Left lobe of liver (tissue), 2 donors: ENCODE results near the gene TCOF1. TPM values are rescaled to one million over a fixed set of nuclear protein-coding genes. Genes with fewer than 3 reads are reported as not detected.

ENCODE experiments used
- ATAC-seq: fragments of 200-7000 bp; cut with Tn5 transposase; one replicate; pipeline ENCODE4 v1.9.1; 2020; ENCODE audit warnings: mild to moderate bottlenecking, moderate library complexity
- DNase-seq: peaks from one replicate; pipeline ENCODE4 v3.0.0-alpha.2; 2020; ENCODE audit warnings: low spot score
- total RNA-seq: library from RNA; stranded (reverse); gene quantifications from one replicate; pipeline ENCODE4 v1.2.1, GENCODE V29; 2021
- donor health status: DM: no; HTN: no; CAD: no; lungs with moderate emphysema.
- donor health status: DM: no; HTN: yes; CAD: no.

Gene TCOF1, protein sequence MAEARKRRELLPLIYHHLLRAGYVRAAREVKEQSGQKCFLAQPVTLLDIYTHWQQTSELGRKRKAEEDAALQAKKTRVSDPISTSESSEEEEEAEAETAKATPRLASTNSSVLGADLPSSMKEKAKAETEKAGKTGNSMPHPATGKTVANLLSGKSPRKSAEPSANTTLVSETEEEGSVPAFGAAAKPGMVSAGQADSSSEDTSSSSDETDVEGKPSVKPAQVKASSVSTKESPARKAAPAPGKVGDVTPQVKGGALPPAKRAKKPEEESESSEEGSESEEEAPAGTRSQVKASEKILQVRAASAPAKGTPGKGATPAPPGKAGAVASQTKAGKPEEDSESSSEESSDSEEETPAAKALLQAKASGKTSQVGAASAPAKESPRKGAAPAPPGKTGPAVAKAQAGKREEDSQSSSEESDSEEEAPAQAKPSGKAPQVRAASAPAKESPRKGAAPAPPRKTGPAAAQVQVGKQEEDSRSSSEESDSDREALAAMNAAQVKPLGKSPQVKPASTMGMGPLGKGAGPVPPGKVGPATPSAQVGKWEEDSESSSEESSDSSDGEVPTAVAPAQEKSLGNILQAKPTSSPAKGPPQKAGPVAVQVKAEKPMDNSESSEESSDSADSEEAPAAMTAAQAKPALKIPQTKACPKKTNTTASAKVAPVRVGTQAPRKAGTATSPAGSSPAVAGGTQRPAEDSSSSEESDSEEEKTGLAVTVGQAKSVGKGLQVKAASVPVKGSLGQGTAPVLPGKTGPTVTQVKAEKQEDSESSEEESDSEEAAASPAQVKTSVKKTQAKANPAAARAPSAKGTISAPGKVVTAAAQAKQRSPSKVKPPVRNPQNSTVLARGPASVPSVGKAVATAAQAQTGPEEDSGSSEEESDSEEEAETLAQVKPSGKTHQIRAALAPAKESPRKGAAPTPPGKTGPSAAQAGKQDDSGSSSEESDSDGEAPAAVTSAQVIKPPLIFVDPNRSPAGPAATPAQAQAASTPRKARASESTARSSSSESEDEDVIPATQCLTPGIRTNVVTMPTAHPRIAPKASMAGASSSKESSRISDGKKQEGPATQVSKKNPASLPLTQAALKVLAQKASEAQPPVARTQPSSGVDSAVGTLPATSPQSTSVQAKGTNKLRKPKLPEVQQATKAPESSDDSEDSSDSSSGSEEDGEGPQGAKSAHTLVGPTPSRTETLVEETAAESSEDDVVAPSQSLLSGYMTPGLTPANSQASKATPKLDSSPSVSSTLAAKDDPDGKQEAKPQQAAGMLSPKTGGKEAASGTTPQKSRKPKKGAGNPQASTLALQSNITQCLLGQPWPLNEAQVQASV (N-terminal part only)
- total RNA-seq: 9.9 TPM

DNA sequence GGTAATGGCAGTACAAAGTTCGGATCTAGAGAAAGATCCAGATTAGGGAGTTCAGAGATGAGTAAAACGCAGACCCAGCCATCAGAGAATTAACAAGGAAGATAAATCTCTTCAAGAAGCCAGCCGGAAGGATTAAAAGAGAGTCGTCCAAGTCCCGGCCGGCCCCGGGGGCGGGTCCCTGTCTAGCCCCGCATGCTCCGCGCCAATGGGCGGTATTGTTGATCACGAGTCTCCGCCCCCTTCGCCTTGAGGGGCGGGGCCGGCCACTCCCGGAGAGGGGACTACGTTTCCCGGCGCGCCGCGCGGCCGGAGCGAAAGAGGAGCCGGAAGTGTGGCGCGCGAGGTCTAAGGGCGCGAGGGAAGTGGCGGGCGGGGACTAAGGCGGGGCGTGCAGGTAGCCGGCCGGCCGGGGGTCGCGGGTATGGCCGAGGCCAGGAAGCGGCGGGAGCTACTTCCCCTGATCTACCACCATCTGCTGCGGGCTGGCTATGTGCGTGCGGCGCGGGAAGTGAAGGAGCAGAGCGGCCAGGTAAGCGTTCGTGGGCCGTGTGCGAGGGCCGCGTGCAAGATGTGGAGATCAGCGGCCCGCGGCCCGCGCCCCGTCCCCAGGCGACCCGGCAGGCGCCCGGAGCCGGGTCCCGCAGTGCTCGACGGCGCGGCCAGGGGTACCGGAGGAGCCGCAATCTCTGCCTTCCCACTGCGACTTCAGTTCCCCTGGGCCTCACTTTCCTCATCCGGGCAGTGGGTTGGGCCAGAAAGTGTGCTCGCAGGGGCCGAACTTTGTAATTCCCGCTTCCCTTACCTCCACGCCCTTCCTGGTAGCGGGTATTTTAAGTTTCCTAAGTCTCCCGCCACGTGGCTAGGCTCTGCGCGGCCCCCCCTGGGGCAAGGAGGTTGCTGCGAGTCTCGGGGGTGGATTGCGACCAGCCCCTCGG is at the start of gene TCOF1:
Gene TCOF1, plus strand, starts transcription at position 372 of the 935 bp plus-strand sequence. Its CDS starts 50 bp downstream, at position 422.
- ATAC-seq: peak; percentile 97
- peak; percentile 98 for DNase-seq

DNA sequence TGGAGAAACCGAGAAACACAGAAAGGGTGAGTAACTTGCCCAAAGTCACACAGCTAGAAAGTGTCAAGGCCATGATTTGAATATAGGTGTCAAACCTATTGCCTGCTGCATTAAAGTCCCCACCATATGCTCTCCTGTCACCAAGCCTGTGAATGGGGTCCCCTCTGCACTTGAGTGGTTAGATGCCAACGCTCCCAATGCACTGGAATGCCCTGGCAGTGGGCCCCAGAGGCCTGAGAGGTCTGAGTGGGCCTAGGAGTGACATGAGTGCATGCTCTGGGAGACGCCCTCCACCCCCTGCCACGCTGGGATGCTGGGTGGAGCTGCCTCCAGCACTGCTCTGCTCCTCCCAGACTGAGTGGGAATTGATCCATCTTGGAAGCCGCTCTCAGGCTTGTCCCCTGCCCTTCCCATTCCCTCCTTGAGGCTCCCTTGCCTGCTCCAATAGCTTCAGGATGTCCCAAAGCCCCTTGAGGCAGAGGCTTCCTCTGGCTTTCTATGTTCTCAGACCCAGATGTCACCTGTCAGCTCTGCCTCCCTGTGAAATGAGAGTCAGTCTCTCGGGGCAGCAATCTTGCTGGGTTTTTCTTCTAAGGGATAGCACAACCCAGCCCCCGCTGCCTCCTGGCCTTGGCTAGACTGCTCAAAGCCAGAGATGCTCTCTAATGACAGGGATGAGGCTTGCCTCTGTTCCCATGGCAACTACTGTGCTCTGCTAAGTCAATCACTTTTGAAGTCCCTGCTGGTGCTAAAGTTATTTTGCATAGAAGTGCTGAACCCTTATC is 48.2 kb upstream of the TCOF1 start:
- no peak for ATAC-seq

DNA sequence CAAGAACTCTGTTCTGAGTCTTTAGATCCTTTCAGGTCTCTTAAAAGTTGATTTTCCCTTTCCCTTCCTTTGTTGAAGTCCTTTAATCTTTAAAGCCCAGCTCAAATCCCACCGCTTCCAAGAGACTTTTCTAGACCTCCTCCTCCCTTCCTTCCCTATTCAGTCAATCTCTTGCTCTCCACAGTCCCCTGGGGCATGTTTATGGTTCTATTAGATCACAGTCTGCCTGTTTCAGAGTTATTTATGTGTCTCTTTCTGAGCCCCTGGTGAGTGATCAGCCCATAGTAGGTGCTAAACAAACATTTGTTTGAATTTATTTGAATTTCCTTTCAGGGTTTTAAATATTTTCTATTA is 47.6 kb upstream of the TCOF1 start:
- ATAC-seq (no peak), DNase-seq (no peak)

More for the DNA sequence above, 48.2 kb upstream of the TCOF1 start:
- DNase-seq: no peak

DNA sequence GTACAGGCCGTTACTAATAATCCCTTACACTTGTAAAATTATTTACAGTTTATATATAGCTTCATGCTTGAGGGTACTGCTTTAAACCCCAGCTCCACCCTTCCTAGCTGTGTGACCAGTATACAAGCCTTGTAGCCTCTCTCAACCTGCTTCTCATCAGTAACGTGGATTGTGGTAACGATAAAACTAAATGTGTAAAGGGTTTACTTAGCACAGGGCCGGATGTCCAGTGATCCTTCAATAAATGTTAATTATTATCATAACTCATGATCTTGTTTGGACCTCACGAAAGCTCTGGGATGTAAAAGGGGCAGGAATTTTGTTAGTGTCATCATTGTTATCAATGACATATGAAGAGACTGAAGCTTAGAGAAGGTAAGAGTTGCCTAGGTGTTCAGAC is 47.3 kb upstream of the TCOF1 start:
- DNase-seq (no peak), ATAC-seq (no peak)

DNA sequence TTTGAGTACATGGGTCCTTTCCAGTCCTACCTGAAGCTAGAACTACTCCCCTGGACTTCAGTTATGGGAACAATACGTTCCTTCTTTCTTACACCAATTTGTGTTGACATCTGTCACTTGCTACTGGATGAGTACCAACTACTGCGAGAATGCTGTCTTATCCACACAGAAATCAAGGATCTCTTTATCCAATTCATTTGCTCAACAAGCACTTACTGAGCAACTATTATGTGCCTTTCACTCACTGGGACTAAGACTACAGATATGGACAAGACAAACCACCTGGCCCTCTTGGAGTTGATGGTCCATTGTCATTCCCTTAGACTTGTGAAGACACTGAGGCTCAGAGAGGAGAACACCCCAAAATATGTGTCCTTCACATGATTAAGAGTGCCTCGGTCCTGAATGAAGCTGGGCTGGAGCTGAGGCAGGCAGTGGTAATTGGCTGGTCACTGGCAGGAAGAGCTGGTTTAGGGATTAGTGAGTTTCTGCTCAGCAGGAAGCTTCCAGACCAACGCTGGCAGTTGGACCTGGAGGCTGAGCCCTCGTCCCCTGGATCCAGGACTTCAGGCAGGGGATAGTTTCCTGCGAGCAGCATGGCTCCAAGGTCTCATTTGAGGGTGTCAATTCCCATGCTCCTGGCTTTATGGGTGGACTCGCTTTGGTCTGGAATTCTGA is 46.3 kb upstream of the TCOF1 start:
- no peak for ATAC-seq
- no peak for DNase-seq

DNA sequence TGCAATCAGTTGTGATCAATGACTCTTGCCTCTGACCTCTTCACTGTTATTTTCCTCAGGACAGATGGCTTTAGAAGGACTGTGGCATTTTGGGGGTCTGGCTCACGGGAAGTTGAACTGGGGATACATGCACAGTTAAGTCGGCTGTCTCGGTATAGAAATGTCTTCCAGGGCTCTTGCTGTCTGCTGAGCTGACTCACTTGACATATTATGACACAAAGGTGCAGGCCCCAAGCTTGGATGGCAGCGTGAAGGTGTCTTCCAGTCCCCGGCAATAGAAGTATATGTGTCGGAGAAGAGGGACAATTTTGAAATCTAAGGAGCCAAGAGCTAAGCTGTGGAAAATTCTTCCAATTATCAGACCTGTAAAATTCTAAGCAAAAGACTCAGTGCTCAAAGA is 45.0 kb upstream of the TCOF1 start:
- no peak for ATAC-seq

DNA sequence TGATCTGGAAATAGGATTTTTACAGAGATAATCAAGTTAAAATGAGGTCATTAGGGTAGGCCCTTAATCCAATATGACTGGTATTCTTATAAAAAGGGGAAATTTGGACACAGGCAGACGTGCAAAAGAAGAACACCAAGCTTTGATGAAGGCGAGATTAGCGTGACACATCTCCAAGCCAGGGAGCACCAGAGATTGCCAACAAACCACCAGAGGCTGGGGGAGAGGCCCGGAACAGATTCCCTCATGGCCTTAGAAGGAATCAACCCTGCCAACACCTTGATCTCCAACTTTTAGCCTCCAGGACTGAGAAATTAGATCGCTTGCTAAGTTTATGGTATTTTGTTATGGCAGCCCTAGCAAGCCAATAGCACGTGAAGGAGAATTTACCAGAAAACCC is 44.0 kb upstream of the TCOF1 start:
- ATAC-seq (no peak), DNase-seq (no peak)

More for the DNA sequence above, 45.0 kb upstream of the TCOF1 start:
- no peak for DNase-seq

DNA sequence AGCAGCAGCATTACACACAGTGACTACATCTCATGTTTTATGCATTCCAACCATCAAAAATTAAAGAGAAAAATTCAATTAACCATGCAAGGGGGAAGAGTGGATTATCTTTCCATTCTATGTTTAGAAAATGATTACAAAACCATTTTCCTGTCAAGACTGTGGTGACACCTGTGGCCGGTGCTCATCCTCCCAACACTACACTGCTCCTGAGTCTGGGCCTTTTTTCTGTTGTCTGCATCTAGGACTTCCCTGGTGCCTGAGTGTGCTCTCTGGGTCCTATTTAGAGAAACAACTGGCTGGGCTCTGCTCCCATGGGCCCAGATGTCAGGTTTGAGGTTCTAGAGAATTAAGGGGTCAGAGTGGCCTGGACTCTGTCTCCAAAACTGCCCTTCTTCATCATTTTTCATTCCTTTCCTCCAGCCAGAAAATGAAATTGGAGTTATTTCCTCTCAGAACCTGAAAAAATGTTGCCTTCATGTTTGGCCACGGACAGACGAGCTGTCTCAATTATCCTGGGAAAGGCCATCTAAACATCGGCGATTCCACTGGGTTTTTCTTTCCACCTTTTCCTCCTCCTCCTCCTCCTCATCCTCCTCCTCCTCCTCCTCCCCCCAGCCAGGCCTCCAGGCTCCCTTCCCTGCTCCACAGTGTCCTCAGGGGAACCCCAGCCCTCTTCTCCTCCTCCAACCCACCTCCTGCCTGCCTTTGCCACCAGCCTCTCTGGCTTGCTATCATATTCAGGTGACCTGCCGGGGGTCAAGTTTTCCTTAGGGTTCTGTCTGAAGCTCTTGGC is 43.4 kb upstream of the TCOF1 start:
- ATAC-seq: no peak
- no peak for DNase-seq

DNA sequence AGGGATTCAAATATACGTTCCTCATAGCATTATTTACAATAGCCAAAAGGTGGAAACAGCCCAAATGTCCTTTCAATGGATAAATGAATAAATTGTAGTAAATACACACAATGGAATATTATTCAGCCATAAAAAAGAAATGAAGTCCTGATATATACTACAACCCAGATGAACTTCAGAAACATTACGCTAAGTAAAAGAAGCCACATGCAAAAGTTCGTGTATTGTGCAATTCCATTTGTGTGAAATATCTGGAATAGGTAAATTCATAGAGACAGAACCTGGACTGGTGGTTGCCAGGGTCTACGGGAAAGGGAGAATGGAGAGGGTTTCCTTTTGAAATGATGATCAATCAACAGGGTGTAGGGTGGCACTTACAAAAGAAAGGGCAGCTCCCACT is 42.3 kb upstream of the TCOF1 start:
- DNase-seq: no peak
- no peak for ATAC-seq

DNA sequence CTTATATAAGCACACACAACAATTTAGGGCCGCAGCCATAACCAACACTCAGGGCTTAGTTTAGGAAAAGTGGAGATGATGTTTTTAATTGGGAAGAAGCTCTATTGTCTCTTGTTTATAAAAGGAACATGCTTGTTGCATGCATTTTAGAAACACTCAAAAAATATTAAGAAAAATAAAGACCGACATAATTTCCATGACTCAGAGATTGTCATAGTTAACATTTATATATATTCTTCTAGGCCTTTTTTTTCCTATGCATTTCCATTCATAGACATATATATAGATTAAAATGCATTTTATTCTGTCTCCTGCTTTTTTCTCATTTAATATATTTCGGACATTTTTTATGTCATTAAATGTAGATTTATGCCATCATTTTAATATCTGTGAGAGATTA is 41.2 kb upstream of the TCOF1 start:
- DNase-seq (no peak), ATAC-seq (no peak)

DNA sequence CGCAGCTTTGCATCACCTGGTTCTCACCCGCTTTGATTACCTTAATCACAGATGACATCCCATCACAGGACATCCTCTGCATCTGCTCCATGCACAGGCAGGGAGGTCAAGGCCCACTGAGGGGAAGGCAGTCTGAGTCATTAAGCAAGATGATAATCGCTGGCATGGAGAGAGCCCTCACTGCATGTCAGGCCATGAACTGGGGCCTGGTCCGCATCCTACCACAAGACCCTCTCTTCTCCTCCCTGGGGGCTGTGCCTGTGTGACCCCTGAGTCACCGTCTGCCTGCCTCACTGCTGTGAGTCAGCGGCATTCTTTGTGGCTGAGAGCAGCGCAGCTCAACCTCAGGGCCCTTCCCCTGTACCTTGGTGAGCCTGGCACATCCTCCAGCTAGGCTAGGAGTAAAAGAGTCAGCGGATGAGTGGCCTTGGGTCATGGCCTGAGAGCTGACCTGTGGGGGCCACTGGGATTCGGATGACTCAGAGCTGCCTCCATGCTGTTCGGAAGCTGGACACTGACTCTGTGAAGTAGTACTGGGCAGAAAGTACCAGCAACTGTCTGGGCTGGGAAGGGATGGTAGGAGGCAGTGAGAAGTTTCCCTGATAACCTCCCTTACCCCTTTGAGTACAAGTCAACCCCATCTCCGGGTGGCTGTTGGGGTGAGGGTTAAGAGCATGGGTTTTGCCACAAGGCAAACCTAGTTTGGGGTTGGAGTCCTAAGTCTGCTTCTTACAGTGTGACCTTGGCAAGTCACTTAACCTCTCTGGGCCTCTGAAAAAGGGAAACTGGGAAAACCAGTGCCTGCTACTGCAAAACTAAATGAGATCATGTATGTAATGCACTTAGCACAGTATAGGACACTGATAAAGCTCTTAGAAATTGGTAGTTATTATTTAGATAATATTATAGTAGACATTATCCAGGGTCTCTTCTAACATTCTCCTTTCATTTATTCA is 40.2 kb upstream of the TCOF1 start:
- ATAC-seq (no peak), DNase-seq (no peak)

DNA sequence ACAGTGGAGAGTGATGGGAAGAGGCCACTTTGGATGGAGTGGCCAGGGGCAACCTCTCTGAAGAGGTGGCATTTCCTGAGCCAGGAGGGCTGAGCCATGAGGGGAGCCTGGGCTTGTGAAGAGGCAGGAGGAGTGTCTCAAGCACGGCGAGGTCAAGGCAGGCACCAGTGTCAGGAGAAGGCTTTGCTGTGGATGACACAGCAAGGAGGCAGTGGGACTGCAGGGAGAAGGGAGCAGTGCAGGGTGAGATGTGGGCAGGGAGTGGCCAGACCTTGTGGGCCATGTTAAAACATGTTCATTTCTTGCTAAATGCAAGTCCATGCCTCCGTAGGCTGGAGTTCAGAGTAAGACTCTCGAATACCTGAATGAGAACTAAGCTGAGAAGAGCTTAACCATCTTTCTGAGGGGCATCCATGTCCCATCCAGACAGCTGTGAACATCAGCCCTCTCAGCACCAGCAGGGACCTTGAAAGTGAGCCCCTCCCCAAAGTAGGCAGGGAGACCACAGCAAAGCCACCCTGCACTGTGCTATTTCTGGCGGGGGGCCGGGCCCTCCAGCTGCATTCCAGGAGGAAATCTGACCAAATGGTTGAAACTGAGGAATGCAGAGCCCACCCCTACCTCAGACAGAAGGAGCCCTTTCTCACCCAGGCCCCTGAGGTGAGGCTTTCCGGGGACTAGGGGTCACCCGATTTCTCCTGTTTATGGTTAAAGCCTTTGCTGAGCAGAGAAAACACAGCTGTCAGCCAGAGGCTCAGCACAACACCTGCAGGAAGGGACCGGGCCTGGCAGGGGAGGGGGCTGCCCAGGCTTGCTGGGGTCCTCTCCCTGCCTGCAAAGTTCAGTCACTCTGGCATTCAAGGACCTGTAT is 38.6 kb upstream of the TCOF1 start:
- no peak for ATAC-seq
- no peak for DNase-seq

DNA sequence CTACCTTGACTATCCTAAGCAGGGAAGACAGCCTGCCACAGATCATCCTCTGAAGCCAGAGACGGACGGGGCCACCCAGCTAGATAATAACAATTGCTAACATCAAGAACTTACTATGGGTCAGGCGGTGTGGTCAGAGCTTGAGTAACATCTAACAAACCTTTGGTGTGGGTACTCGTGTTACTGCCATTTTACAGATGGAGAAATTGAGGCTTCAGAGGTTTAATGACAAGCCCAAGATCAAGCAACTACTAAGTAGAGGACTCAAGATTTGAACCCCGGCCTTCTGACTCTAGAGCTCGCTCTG is 38.1 kb upstream of the TCOF1 start:
- ATAC-seq: no peak
- DNase-seq: no peak

DNA sequence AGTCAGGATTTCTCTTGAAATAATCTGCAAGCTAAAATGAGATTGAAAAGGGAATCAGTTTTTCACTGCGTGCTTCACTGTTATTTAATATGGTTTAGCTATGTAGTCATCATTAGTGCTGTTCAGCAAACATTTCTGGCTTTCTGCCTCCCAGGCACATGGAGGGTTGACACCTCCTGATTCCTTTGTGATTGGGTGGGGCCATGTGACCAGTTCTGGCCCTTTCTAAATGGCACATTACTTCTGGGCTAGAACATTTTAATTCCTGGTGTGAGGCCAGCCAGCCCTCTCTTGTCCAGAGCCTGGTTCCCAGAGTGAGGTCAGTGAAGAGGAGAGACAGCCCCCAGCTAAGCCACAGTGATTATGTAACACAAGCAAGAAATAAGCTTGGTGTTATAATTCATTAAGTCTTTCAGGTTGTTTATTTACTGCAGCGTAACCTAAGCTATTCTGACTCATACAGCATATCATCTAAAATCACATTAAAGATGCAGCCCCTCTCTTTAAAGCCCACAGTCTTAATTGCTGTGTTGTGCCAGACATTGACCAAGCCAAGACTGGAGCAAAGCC is 37.4 kb upstream of the TCOF1 start:
- DNase-seq: no peak
- ATAC-seq: no peak

DNA sequence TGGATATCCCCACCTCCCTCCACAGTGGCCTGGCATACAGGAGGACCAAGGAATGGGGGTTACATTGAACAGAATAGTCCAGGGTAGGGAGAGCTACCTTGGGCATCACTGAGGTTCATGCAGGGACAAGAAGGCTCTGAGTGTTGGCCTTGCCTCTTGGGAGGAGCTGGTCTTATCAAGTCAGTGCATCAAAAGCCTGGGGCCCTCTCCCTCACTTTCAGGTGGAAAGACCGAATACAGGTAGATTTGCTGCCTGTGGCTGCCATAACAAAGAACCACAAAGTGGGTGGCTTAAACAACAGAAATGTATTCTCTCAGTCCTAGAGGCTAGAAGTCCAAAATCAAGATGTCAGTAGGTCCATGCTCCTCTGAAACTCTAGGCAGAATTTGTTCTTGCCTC is 36.3 kb upstream of the TCOF1 start:
- ATAC-seq (no peak), DNase-seq (no peak)

DNA sequence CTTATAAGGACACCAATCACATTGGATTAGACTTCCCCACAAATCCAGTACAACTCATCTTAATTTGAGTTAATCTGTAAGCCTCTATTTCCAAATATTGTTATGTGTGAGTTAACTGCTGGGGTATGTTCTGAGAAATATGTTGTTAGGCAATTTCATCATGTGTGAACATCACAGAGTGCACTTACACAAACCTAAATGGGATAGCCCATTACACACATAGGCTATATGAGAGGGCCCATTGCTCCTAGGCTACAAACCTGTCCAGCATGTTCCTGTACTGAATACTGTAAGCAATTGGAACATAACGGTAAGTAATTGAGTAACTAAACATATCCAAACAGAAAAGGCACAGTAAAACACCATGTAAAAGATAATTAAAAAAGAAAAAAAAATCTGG is 35.7 kb upstream of the TCOF1 start:
- DNase-seq (no peak), ATAC-seq (no peak)
